ENCODE results near the gene ARHGAP9.
"Not testable (repeated sequence)": the region's sequence is repeated elsewhere in the genome, so short reads cannot be mapped to it uniquely, and the experiment has no call there.

ARHGAP9 gene

DNA sequence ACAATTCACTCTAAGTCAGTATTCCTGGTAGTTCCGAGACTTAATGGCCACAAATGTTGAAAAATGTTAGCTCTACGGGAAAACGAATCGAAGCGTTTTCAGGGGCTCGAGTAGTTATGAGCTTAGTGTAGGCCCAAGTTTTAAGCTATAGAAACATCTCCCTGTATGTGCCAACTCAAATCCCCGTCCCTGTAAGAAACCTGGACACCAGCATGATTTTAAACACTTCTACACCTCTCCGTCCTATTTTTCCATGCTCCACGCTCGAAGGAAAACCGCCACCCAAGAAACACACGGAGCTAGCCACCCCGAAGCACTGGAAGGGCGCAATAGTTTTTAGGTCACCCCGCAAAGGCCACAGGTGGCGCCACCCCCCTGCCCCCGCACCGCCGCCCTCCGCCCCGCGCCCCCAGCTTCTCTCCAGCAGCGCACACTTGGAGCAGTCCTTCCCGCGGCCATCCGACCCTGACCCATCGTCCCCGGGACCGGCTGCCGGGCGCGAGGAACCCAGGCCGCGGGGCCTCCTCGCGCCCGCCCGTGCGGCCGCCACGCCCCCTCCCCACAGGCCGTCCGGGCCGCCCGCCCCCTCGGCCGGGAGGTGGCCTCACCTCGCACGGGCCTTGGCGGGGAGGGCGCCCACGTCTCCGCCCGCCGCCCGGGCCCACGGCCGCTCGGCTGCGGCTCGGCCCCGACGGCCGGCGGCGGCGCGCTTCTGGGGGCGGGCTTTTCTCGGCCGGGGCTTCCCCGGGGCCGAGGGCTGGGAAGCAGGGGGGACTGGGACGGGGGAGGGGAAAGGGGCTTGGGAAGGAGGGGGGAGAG is 49.3 kb downstream of the ARHGAP9 start:
- peak; percentile 90 for TF ChIP-seq ZFX (IDR thresholded peaks at IDR 0.05)
- TF ChIP-seq, protein P1, sequence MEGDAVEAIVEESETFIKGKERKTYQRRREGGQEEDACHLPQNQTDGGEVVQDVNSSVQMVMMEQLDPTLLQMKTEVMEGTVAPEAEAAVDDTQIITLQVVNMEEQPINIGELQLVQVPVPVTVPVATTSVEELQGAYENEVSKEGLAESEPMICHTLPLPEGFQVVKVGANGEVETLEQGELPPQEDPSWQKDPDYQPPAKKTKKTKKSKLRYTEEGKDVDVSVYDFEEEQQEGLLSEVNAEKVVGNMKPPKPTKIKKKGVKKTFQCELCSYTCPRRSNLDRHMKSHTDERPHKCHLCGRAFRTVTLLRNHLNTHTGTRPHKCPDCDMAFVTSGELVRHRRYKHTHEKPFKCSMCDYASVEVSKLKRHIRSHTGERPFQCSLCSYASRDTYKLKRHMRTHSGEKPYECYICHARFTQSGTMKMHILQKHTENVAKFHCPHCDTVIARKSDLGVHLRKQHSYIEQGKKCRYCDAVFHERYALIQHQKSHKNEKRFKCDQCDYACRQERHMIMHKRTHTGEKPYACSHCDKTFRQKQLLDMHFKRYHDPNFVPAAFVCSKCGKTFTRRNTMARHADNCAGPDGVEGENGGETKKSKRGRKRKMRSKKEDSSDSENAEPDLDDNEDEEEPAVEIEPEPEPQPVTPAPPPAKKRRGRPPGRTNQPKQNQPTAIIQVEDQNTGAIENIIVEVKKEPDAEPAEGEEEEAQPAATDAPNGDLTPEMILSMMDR (conservative IDR thresholded peaks at IDR 0.05), result no peak
- H3K27ac ChIP-seq, result peak overlapping the region; percentile 89

DNA sequence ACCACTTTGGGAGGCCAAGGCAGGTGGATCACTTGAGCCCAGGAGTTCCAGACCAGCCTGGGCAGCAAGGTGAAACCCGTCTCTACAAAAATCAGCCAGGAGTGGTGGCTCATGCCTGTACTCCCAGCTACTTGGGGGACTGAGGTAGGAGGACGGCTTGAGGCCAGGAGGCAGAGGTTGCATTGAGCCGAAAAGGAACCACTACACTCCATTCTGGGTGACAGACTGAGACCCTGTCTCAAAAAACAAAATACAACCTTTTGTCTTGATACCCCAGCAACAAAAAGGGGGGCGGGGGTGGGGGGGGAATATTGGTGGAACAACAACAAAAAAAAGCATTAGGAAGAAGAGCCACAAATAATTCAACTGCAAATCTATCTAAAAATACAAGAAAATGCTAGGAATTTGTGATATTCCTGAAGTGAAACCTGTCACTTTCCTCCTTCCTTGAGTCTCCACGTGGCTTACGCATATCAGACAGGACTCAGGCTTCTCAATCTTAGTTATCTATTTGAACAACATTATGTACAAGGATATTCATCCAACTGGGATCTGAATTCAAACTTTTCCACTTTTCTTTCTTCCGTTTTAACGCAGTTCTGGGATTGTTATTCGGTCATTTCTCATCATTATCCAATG is 50.1 kb downstream of the ARHGAP9 start:
- TF ChIP-seq ZFX (IDR thresholded peaks at IDR 0.05), result no peak
- TF ChIP-seq, protein P1 (conservative IDR thresholded peaks at IDR 0.05), result no peak
- H3K27ac ChIP-seq, result peak overlapping the region; percentile 89

DNA sequence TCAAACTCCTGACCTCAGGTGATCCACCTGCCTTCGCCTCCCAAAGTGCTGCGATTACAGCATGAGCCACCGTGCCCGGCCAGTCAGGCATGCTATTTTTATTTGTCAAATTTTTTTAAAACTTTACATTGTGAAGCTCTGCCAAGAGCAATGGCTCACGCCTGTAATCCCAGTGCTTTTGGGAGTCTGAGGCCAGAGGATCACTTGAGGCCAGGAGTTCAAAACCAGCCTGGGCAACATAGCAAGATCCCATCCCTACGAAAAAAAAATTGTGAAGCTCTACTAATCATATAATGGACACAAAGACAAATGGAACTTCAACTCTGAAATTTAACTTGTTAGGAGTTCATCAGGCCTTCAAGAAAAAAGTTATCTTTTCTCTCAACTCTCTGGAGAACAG is 50.7 kb downstream of the ARHGAP9 start:
- TF ChIP-seq, protein P1 (conservative IDR thresholded peaks at IDR 0.05), result no peak
- TF ChIP-seq ZFX (IDR thresholded peaks at IDR 0.05), result no peak
- H3K27ac ChIP-seq, result peak overlapping the region; percentile 89

DNA sequence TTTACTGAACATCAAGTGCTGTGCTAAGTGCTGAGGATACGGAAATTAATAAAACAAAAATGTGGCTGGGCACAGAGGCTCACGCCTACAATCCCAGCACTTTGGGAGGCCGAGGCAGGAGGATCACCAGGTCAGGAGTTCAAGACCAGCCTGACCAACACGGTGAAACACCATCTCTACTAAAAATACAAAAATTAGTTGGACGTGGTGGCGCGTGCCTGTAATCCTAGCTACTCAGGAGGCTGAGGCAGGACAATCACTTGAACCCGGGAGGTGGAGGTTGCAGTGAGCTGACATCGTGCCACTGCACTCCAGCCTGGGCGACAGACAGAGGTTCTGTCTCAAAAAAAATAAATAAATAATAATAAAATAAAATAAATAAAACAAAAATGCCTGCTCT is 52.7 kb downstream of the ARHGAP9 start:
- H3K27ac ChIP-seq, result not testable (repeated sequence)
